K562 (cell line): ENCODE measurements around the gene INVS. TPM values are rescaled to one million over a fixed set of nuclear protein-coding genes. Genes with fewer than 3 reads are reported as not detected.

Experiments used
- BDP1 ChIP-seq: IDR thresholded peaks from 3 replicates; pipeline ENCODE4 v1.6.1; 2011; ENCODE audit not compliant: insufficient read length, insufficient read depth
- BRF2 ChIP-seq: IDR thresholded peaks from 3 replicates; pipeline ENCODE4 v1.6.1; 2011; ENCODE audit warnings: borderline replicate concordance, mild to moderate bottlenecking; ENCODE audit not compliant: insufficient read length, insufficient read depth
- E2F4 ChIP-seq: sonication (generic); formaldehyde crosslinking; IDR thresholded peaks from 2 replicates; pipeline ENCODE4 v1.8.0; 2022; ENCODE audit warnings: mild to moderate bottlenecking, low read depth, missing genetic modification reagents
- HMG20B ChIP-seq: fragments of 250-450 bp; sonication (Bioruptor Pico); IDR thresholded peaks from 2 replicates; pipeline ENCODE4 v1.5.0; 2021; ENCODE audit warnings: mild to moderate bottlenecking
- HMGN3 ChIP-seq: IDR thresholded peaks from 2 replicates; pipeline ENCODE4 v1.6.1; 2011; ENCODE audit warnings: borderline replicate concordance, low read depth, mild to moderate bottlenecking, mixed read lengths, low read length; ENCODE audit not compliant: insufficient read length; ENCODE audit errors: extremely low read depth
- JUNB ChIP-seq: fragments of 450-650 bp; formaldehyde crosslinking; conservative IDR thresholded peaks from 2 replicates; pipeline ENCODE4 v1.4.0; 2020; ENCODE audit warnings: mild to moderate bottlenecking
- KAT8 ChIP-seq: fragments of 450-650 bp; IDR thresholded peaks from 2 replicates; pipeline ENCODE4 v1.6.1; 2016; ENCODE audit warnings: low read depth, mild to moderate bottlenecking
- KLF10 ChIP-seq: fragments of 250-450 bp; sonication (Bioruptor Pico); IDR thresholded peaks from 2 replicates; pipeline ENCODE4 v1.6.1; 2021; ENCODE audit warnings: matching md5 sums
- MXI1 ChIP-seq: IDR thresholded peaks from 2 replicates; pipeline ENCODE4 v1.6.1; 2011; ENCODE audit warnings: low read depth, mild to moderate bottlenecking, improper control_type of control experiment, low read length
- NFXL1 ChIP-seq: fragments of 450-650 bp; formaldehyde crosslinking; IDR thresholded peaks from 2 replicates; pipeline ENCODE4 v1.4.0; 2021; ENCODE audit warnings: mild to moderate bottlenecking
- RBM14 ChIP-seq: fragments of 200-400 bp; formaldehyde crosslinking; IDR thresholded peaks from 2 replicates; pipeline ENCODE4 v1.6.1; 2018; ENCODE audit warnings: low read depth, mild to moderate bottlenecking, low read length, moderate library complexity, borderline replicate concordance; ENCODE audit not compliant: insufficient read depth
- RREB1 ChIP-seq: fragments of 250-450 bp; sonication (Bioruptor Pico); IDR thresholded peaks from 2 replicates; pipeline ENCODE4 v1.4.0; 2020
- SMAD3 ChIP-seq: fragments of 450-650 bp; formaldehyde crosslinking; conservative IDR thresholded peaks from 2 replicates; pipeline ENCODE4 v1.4.0; 2020; ENCODE audit warnings: mild to moderate bottlenecking
- STAT5B ChIP-seq: fragments of 250-450 bp; sonication (Bioruptor Pico); IDR thresholded peaks from 2 replicates; pipeline ENCODE4 v1.8.0; 2021; ENCODE audit warnings: mild to moderate bottlenecking, inconsistent platforms
- TOE1 ChIP-seq, 2 experiments: fragments of 450-650 bp in 1 of 2; sonication (generic) in 1 of 2; formaldehyde crosslinking in 1 of 2; IDR thresholded peaks; 2 replicates each; pipeline versions ENCODE4 v1.7.1 to v1.8.0; 2016 to 2022; ENCODE audit warnings: borderline replicate concordance in 2 of 2, mild to moderate bottlenecking in 2 of 2, antibody characterized with exemption in 1 of 2, inconsistent platforms in 1 of 2, low read depth in 1 of 2, missing genetic modification reagents in 1 of 2, moderate library complexity in 1 of 2
- ZBTB17 ChIP-seq: fragments of 450-650 bp; formaldehyde crosslinking; IDR thresholded peaks from 2 replicates; pipeline ENCODE4 v1.4.0; 2020; ENCODE audit warnings: mild to moderate bottlenecking
- polyA plus RNA-seq, 8 experiments: library from polyadenylated mRNA; depleted of rRNA in 4 of 8; stranded (reverse) in 5 of 8; unstranded in 3 of 8; fragments of >200 nt; fragmentation: Nextera tagmentation in 2 of 8; fragmentation: Illumina TruSeq in 1 of 8; extraction: Ambion mirVana in 2 of 8; extraction: Trizol in 1 of 8; gene quantifications; 2 replicates each; pipeline versions ENCODE4 v1.2.1 to v1.2.3, GENCODE V29; 2011 to 2014; ENCODE audit warnings: inconsistent platforms in 1 of 8, missing spikeins in 1 of 8
- total RNA-seq, 7 experiments: library from RNA; depleted of rRNA in 6 of 7; stranded (reverse); fragments of >200 nt in 6 of 7; fragmentation: Illumina TruSeq in 2 of 7; extraction: Trizol in 2 of 7; gene quantifications; 2 replicates each; pipeline versions ENCODE4 v1.2.1 to v1.2.3, GENCODE V29; 2011 to 2021; ENCODE audit warnings: low replicate concordance in 1 of 7
- TF ChIP-seq, protein P1 (sequence below): fragments of 250-450 bp; sonication (Bioruptor Pico); IDR thresholded peaks from 2 replicates; pipeline ENCODE4 v1.4.0; 2020; ENCODE audit warnings: mild to moderate bottlenecking

Gene INVS
- total and polyA plus RNA-seq, 9 of the 15 experiments (the other 6 are each of a cell fraction or from before 2014, with no cell fraction given), result 0.77 to 18.5 (median 10.0) TPM

- TF ChIP-seq BRF2, result no peak
- no peak for TF ChIP-seq STAT5B (CRISPR knock-in tag)
- TF ChIP-seq SMAD3, result 0 out of 2 replicates have a peak, but pooled peaks have one; percentile 34
- no peak for TF ChIP-seq MXI1
- no peak for TF ChIP-seq KAT8
- TF ChIP-seq, protein P1, sequence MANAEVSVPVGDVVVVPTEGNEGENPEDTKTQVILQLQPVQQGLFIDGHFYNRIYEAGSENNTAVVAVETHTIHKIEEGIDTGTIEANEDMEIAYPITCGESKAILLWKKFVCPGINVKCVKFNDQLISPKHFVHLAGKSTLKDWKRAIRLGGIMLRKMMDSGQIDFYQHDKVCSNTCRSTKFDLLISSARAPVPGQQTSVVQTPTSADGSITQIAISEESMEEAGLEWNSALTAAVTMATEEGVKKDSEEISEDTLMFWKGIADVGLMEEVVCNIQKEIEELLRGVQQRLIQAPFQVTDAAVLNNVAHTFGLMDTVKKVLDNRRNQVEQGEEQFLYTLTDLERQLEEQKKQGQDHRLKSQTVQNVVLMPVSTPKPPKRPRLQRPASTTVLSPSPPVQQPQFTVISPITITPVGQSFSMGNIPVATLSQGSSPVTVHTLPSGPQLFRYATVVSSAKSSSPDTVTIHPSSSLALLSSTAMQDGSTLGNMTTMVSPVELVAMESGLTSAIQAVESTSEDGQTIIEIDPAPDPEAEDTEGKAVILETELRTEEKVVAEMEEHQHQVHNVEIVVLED (CRISPR knock-in tag), result peak; percentile 51; the same call in 1 of the 2 replicates
- no peak for TF ChIP-seq TOE1 (IDR thresholded peaks at IDR 0.05; ENCODE audit: borderline replicate concordance)
- no peak for TF ChIP-seq TOE1 (CRISPR knock-in tag; IDR thresholded peaks at IDR 0.05; ENCODE audit: borderline replicate concordance, low read depth)
- TF ChIP-seq KLF10 (CRISPR knock-in tag), result no peak
- no peak for TF ChIP-seq BDP1
- 0 out of 2 replicates have a peak, but pooled peaks have one; percentile 13 for TF ChIP-seq RREB1 (CRISPR knock-in tag)
- TF ChIP-seq E2F4, result no peak
- TF ChIP-seq HMGN3, result no peak
- no peak for TF ChIP-seq NFXL1 (CRISPR knock-in tag)
- no peak for TF ChIP-seq RBM14
- no peak for TF ChIP-seq JUNB (CRISPR knock-in tag)
- TF ChIP-seq ZBTB17 (CRISPR knock-in tag), result no peak
- no peak for TF ChIP-seq HMG20B (CRISPR knock-in tag)
Measured at GRCh38 chr9:100098887-100099721, at the start of gene INVS, which contains the start of gene ERP44 (continued).
